ENCODE data around the gene MEIS2. TPM values are rescaled to one million over a fixed set of nuclear protein-coding genes. Genes with fewer than 3 reads are reported as not detected.

Gene MEIS2
- total and polyA plus RNA-seq, 2 of the 13 experiments (the other 11 are each of a cell fraction or from before 2014, with no cell fraction given) = 10.7 to 12.4 TPM

DNA sequence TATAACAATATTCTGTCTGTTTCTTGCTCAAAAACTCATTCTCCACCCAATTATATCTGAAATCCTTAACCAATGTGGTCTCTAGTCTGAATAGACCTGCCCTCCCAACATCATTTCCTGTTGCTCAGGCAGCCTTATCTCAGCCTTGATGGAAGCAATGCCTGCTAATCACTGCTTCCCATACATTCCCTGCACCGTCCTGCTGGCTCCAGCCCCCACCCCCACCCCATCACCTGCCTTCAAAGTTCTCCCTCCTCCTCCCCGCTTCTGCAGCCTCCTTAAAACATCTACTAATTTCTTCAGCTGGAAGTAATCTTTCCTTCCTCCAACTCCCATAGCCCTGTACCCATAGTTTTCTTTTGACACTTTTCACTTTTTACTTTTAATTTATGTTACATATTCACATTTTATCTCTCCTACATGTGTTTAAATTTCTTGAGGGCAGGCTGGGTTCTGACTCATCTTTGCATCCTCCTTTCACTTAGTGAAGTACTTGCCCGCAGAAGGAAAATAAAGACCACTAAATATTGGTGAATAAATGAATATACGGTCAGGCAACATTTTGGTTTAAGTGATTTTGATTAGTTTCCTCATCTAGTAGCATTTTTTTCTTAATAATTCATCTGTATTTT, 98.2 kb downstream of the MEIS2 start (continued):
- TF ChIP-seq ZNF781 (CRISPR knock-in tag; IDR thresholded peaks at IDR 0.05; ENCODE audit: borderline replicate concordance, not compliant biosample characterization) (no peak), NPAS2 (CRISPR knock-in tag; IDR thresholded peaks at IDR 0.05; ENCODE audit: borderline replicate concordance) (no peak), MBNL3 (CRISPR knock-in tag; conservative IDR thresholded peaks at IDR 0.05) (no peak)

DNA sequence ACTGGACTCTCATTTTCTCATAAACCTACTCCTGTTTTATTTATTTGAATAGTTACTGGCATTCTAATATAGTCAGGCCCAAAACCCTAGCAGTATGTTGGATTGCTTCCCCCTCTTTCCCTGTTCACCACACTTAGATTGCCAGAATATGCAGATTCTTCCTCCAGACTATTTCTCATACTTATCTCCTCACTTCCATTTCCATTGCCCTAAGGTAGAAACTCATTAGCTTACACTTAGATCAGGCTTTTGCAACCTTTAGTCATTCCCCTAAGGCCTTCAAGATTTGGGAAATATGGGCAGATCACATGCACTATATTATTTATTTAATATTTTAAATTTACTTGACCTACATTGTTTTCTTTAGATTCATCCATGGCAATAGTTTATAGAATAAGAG, 98.9 kb downstream of the MEIS2 start:
- ChIA-PET CTCF (ENCODE audit: low intra/inter-chr PET ratio, low total read pairs) (no interaction called here), POLR2A (no interaction called here)
- Histone ChIP-seq H4K20me1 (ENCODE audit: insufficient read depth, low read length) (no peaks in the 10 kb centered on the region), H3K79me2 (ENCODE audit: insufficient read depth, low read length) (no peaks in the 10 kb centered on the region), H3K4me2 (ENCODE audit: low read depth, low read length) (no peak overlapping the region), H3K27me3 (ENCODE audit: control insufficient read depth in 1 of 2, insufficient read depth in 2 of 2, low read length in 2 of 2) (no peaks in the 10 kb centered on the region), H3K9me3 (ENCODE audit: low read length) (no peaks in the 10 kb centered on the region), H3K9ac (ENCODE audit: insufficient read depth, low read depth, low read length) (no peak overlapping the region), H3K4me3 (replicated peaks in 1 of 3; ENCODE audit: insufficient read depth in 1 of 3, low read depth in 2 of 3, low read length in 3 of 3) (no peak overlapping the region), H3K36me3 (replicated peaks in 1 of 2; ENCODE audit: control insufficient read depth in 1 of 2, insufficient read depth in 2 of 2, low read length in 2 of 2) (peaks cover 0 to 7% of the 10 kb centered on the region in 2 experiments; a peak in 1 of 5 replicates), H2AFZ (ENCODE audit: low read length) (no peak overlapping the region), H3K27ac (ENCODE audit: extremely low read length, insufficient read depth, low read length) (no peak overlapping the region), H3K4me1 (ENCODE audit: insufficient read depth, low read length) (no peaks in the 10 kb centered on the region)
- ATAC-seq (no peak), DNase-seq (ENCODE audit: low spot score) (no peak), FAIRE-seq (no peak)
- in situ Hi-C loops (cut with HindIII; ENCODE audit: extremely low pct_ligation_motif_present, low pct_unique_long_range_greater_than_20kb) = no loop called here
- TF ChIP-seq IKZF4 (CRISPR knock-in tag; IDR thresholded peaks at IDR 0.05; ENCODE audit: borderline replicate concordance, low read depth, not compliant biosample characterization) = no peak
- TF ChIP-seq ZBTB1 (CRISPR knock-in tag; IDR thresholded peaks at IDR 0.05; ENCODE audit: borderline replicate concordance) = no peak
- intact Hi-C loops (cut with micrococcal nuclease; ENCODE audit: unreplicated experiment) = no loop called here
- no TSS peak for BruUV-seq (replicated peaks)

DNA sequence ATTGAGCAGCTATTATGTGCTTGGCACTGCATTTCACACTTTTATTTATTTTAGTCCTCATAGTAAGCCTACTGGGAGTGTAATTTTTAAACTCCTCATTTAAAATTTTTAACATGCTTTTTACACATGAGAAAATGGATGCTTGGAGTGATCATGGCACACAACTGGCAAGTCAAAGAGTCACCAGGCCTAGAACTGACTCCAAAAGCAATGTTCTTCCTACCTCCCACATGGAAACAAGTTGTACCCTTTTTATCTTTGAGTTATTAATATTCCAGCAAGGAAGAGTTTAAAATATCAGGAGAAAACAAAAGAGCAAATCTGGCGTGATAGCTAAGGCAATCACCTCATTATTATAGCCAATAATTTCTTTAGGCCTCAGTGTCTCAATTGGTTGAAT, 100.6 kb downstream of the MEIS2 start:
- Histone ChIP-seq H3K9ac (ENCODE audit: insufficient read depth, low read depth, low read length) (no peak overlapping the region), H3K9me3 (ENCODE audit: low read length) (no peaks in the 10 kb centered on the region), H3K4me2 (ENCODE audit: low read depth, low read length) (no peak overlapping the region), H3K79me2 (ENCODE audit: insufficient read depth, low read length) (no peaks in the 10 kb centered on the region), H2AFZ (ENCODE audit: low read length) (no peak overlapping the region), H3K4me1 (ENCODE audit: insufficient read depth, low read length) (no peaks in the 10 kb centered on the region), H3K27ac (ENCODE audit: extremely low read length, insufficient read depth, low read length) (no peak overlapping the region), H3K27me3 (ENCODE audit: control insufficient read depth in 1 of 2, insufficient read depth in 2 of 2, low read length in 2 of 2) (no peaks in the 10 kb centered on the region), H3K36me3 (replicated peaks in 1 of 2; ENCODE audit: control insufficient read depth in 1 of 2, insufficient read depth in 2 of 2, low read length in 2 of 2) (peaks cover 0 to under 1% of the 10 kb centered on the region in 2 experiments; a peak in 1 of 5 replicates), H4K20me1 (ENCODE audit: insufficient read depth, low read length) (no peaks in the 10 kb centered on the region), H3K4me3 (replicated peaks in 1 of 3; ENCODE audit: insufficient read depth in 1 of 3, low read depth in 2 of 3, low read length in 3 of 3) (no peak overlapping the region)
- POLR2A ChIA-PET = no interaction called here
- no peak for DNase-seq (ENCODE audit: low spot score)
- 81% methylated on average over 1 of the region's 1 CpG for WGBS (ENCODE audit: low lambda C conversion rate)
- ATAC-seq = no peak
- in situ Hi-C loops (cut with HindIII; ENCODE audit: extremely low pct_ligation_motif_present, low pct_unique_long_range_greater_than_20kb) = no loop called here
- intact Hi-C loops (cut with micrococcal nuclease; ENCODE audit: unreplicated experiment) = no loop called here
- BruUV-seq (replicated peaks) = no TSS peak
- CTCF ChIA-PET (ENCODE audit: low intra/inter-chr PET ratio, low total read pairs) = no interaction called here
- FAIRE-seq = no peak
- no peak for TF ChIP-seq HNRNPUL1 (IDR thresholded peaks at IDR 0.05; ENCODE audit: low read depth, low read length)
- no peak for TF ChIP-seq CBX2 (IDR thresholded peaks at IDR 0.05; ENCODE audit: low read depth, low read length)
- no peak for TF ChIP-seq CBX2 (CRISPR knock-in tag; IDR thresholded peaks at IDR 0.05; ENCODE audit: low read depth)
- no peak for TF ChIP-seq ZMYM3 (CRISPR knock-in tag; IDR thresholded peaks at IDR 0.05)
- TF ChIP-seq ZIK1 (CRISPR knock-in tag; IDR thresholded peaks at IDR 0.05; ENCODE audit: borderline replicate concordance, low read depth) = no peak
- TF ChIP-seq GFI1 (CRISPR knock-in tag; IDR thresholded peaks at IDR 0.05; ENCODE audit: borderline replicate concordance) = no peak
- TF ChIP-seq ZNF143 (CRISPR knock-in tag; IDR thresholded peaks at IDR 0.05) = no peak
- TF ChIP-seq ZBTB38 (CRISPR knock-in tag; IDR thresholded peaks at IDR 0.05) = no peak
- TF ChIP-seq ZNF572 (CRISPR knock-in tag; IDR thresholded peaks at IDR 0.05) = no peak
- TF ChIP-seq, protein P1, sequence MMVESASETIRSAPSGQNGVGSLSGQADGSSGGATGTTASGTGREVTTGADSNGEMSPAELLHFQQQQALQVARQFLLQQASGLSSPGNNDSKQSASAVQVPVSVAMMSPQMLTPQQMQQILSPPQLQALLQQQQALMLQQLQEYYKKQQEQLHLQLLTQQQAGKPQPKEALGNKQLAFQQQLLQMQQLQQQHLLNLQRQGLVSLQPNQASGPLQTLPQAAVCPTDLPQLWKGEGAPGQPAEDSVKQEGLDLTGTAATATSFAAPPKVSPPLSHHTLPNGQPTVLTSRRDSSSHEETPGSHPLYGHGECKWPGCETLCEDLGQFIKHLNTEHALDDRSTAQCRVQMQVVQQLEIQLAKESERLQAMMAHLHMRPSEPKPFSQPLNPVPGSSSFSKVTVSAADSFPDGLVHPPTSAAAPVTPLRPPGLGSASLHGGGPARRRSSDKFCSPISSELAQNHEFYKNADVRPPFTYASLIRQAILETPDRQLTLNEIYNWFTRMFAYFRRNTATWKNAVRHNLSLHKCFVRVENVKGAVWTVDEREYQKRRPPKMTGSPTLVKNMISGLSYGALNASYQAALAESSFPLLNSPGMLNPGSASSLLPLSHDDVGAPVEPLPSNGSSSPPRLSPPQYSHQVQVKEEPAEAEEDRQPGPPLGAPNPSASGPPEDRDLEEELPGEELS (CRISPR knock-in tag; IDR thresholded peaks at IDR 0.05) = no peak
- no peak for TF ChIP-seq TP53 (CRISPR knock-in tag; conservative IDR thresholded peaks at IDR 0.05)
- TF ChIP-seq NR2F2 (IDR thresholded peaks at IDR 0.05; ENCODE audit: borderline replicate concordance, low read depth) = no peak

Measured in HepG2 (cell line).